ENCODE data around the gene BCAP31.
"Not testable (repeated sequence)": the region's sequence is repeated elsewhere in the genome, so short reads cannot be mapped to it uniquely, and the experiment has no call there.

The BCAP31 gene

DNA sequence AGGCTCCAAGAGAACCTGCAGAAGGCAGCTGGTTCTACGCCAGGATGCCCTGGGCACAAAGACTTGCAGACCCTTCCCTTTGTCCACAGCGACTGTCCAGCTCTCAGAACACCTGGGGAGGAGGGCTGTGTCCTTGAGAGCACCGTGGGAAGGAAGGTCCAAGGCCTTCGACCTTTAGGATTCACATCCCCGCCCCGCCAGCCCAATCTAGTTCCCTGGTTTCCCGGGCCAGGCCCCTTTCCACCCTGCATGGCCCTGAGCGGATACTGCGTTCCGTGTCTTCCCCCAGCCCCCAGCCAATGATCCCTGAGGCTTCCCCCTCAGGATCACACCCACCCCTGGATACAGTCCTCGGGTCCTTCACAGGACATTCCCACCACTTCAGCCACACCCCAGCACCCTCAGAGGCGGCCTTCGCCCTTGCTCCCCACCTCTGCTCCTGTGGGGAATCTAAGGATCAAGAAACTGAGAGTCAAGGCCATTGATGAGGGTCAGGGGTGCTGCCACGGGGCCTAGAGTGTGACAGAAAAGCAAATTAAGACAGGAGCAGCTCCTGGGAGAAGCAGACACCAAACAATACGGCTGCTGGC lies 9.6 kb upstream of the BCAP31 start:
- DNase-seq: no peak

DNA sequence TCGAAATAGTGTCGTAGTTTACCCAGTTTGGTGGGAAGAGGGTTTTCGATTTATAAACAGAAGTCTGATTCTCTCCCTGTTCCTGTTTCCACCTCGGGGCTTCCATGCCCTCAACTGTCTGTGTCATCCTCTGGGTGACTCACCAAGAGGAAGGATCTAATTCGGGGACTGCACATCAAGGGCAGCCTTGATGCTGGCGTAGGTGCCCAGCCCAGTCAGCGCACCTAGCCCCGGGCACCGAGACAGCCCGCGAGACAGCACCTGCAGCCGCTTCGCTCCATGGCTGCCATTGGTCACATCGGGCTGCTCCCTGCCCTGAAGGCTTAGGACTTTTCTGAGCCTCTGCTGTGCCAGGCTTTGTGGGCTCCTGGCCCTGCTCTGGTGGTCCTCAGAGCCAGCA lies 8.2 kb upstream of the BCAP31 start:
- DNase-seq: no peak

DNA sequence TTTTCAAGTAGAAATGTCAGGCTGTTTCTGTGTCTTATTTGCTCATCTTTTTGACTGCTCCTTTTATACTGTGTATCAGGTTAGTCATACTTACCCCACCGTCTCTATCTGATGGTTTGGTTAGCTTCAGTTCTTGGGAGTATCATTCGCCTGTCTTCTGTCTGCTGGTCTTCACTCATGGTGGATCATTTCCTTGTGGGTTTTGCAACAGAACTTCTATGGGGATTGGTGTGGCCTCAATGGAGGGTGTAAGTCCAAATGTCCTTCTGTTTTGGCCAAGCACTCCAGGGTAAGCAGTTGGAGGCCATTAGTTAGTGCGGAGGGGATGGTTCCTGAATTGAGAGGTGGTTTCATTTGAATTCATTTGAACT lies 7.6 kb upstream of the BCAP31 start:
- DNase-seq: no peak

DNA sequence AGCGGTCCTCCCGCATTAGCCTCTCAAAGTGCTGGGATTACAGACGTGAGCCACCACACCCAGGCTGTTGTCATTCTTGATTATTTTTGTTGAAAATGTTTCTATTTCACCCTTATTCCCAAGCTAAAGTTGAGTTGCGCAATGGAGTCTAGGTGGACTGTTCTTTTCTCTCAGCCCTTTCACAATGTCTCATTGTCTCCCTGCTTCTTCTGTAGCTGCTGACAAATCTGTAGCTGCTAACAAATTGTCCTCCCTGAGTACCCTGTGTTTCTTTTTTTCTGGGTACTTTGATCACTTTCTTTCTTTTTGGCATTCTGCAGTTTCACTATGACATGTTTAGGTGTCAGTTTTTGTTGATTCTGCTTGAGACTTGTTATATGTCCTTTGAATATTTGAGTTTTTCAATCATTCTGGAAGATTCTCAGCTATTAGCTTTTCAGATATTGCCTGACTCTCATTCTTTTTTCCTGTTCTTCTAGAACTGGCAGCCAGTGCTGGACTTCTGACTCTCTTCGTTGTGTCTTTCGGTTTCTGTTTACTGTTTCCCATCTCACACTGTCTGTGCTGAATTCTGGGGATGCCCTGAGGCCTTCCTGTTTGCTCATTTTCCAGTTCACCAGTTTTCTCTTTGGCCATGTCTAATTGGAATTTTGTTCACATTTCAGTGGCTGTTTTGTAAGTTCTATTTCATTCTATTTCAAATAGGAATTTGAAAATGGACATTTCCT lies 7.1 kb upstream of the BCAP31 start:
- no peak for DNase-seq

DNA sequence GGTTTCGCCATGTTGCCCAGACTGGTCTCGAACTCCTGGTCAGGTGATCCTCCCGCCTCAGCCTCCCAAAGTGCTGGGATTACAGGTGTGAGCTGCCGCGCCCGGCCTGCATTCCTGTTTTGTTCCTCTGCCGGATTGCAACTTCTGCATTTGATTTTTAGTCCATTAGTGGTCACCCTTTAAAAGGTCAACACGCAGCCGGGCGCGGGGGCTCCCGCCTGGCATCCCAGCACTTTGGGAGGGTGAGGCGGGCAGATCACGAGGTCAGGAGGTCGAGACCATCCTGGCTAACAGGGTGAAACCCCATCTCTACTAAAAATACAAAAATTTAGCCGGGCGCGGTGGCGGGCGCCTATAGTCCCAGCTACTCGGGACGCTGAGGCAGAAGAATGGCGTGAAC lies 5.9 kb upstream of the BCAP31 start:
- DNase-seq: not testable (repeated sequence)

DNA sequence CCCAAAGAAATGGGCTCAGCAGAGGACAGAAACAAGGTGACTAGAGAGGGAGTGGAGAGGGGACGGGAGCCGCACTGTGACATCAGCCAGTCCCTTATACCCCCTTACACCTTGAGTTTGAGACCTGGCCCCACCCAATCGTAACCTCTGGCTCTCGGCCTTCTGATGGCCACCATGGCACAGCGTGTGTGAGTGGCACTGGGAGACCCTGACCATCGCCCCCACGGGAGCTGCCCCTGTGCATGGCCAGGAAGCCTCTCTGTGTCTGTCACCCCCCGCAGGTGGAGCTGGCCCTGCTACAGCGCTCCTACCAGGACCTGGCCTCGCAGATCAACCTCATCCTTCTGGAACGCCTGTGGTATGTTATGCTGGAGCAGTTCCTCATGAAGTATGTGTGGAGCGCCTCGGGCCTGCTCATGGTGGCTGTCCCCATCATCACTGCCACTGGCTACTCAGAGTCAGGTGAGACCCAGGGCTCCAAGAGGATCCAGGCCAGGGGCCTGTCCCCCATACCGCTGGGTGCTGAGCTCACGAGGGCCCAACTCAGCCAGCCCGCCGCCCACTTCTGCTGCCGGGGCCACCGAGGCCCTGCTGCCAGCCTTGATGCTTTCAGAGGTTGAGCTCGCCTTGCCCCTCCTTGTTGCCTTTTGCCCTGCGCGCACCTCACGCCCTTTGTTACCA lies 4.9 kb upstream of the BCAP31 start:
- no peak for DNase-seq

DNA sequence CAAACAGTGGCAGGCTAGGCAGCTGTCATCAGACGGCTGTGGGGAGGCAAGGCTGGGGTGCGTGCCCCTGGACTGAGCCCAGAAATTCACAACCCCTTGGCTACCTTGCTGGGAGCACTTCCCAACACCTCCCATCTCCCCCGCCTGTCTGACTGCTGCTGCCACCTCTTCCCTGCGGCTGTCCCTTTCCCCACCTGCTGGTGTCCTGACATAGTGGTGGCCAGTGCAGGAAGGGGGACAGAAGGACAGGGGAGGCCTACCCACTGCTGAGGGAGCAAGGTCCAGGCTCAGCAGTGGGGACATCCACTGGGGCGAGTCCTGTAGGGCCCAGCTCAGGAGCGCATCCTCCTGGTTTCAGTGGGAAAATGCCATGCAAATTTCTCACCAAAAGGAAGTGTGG lies 3.9 kb upstream of the BCAP31 start:
- DNase-seq: no peak

DNA sequence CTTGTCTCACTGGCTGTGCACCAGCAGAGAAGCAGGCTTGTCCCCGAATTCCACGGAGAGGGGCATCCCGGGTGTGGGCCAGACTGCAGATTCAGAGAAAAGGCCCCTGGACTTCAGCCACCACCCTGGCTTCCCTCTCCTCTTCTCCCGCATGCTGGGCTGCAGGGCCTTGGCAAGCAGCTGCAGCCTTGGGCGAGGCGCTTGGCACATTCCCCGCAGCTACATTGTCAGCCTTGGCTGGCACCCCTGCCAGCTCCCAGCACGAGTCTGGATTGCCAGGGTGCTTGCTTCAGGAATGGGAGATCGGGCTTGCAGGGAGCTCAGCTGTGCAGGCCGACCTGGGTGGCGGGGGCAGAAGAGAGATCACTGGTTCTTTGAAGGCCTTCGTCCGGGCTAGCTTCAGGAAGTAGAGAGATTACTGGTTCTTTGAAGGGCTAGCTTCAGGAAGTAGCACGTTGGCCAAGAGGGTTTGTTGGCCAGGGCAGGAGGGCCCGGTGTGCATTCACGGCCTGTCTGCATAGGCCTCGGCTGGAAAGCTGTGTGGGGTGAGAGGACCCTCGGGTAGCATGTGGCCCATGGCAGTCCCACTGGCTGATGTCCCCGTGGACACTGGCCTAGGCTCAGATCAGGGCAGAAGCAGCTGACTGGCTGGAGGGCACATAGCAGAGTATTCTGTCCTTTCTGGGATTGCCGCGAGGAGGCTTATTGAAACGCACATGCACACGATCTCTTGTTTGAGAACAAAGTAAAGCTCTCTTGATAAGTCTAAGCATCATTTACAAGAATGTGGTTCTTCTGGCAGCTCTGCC lies 3.1 kb upstream of the BCAP31 start:
- no peak for DNase-seq

DNA sequence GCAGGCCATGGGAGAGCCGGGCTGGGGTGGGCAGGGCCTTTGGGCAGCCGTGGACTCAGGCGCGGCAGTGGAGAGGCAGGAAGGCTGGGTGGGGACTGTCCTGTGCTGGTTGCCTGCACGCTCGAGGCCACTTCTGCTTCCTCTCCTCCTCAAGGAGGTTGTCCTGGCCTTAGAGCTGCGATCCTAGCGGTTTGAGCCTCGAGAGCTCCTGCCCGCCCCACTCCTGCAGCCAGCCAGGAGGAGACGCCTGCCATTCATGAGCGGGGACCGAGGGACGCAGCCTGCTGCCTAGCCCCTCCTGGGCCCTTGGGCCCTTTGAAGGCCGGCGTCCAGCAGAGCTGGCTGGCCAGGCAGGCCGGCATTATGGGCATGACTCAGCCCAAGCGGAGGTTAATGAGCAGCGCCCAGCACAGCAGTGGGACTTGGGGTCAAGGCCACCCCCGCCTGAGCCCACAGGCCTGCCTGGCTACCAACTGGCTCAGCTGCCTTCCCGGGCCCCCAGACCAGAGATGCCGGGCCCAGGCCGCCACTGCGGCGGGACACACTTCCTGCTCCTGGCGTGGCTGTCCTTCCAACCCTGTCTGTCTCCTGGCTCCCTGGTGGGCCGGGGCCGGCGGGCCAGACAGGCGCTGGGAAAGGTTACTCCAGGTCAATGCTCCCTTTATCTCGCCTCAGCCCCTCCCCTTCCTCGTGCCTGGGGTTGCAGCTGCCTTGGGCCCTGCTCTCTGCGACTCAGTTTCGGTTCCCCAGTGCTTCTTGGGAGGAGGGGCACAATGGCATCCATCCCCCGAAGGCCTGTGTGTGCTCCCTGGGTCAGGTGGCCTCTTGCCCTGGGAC lies 2.3 kb upstream of the BCAP31 start:
- no peak for DNase-seq

DNA sequence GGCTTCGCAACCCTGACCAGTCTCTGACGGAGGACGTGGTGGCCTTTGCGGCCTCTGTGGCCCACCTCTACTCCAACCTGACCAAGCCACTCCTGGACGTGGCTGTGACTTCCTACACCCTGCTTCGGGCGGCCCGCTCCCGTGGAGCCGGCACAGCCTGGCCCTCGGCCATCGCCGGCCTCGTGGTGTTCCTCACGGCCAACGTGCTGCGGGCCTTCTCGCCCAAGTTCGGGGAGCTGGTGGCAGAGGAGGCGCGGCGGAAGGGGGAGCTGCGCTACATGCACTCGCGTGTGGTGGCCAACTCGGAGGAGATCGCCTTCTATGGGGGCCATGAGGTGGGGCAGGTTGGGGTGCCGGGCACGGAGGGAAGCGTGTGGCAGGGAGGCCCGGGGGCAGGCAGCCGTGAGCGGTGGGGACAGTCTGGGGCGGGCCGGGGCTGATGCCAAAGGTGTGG lies 1.7 kb upstream of the BCAP31 start:
- DNase-seq: no peak

DNA sequence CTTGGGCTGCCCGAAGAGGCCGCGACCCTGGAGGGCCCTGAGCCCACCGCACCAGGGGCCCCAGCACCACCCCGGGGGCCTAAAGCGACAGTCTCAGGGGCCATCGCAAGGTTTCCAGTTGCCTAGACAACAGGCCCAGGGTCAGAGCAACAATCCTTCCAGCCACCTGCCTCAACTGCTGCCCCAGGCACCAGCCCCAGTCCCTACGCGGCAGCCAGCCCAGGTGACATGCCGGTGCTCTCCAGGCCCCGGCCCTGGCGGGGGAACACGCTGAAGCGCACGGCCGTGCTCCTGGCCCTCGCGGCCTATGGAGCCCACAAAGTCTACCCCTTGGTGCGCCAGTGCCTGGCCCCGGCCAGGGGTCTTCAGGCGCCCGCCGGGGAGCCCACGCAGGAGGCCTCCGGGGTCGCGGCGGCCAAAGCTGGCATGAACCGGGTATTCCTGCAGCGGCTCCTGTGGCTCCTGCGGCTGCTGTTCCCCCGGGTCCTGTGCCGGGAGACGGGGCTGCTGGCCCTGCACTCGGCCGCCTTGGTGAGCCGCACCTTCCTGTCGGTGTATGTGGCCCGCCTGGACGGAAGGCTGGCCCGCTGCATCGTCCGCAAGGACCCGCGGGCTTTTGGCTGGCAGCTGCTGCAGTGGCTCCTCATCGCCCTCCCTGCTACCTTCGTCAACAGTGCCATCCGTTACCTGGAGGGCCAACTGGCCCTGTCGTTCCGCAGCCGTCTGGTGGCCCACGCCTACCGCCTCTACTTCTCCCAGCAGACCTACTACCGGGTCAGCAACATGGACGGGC lies 1.0 kb upstream of the BCAP31 start:
- no peak for DNase-seq

DNA sequence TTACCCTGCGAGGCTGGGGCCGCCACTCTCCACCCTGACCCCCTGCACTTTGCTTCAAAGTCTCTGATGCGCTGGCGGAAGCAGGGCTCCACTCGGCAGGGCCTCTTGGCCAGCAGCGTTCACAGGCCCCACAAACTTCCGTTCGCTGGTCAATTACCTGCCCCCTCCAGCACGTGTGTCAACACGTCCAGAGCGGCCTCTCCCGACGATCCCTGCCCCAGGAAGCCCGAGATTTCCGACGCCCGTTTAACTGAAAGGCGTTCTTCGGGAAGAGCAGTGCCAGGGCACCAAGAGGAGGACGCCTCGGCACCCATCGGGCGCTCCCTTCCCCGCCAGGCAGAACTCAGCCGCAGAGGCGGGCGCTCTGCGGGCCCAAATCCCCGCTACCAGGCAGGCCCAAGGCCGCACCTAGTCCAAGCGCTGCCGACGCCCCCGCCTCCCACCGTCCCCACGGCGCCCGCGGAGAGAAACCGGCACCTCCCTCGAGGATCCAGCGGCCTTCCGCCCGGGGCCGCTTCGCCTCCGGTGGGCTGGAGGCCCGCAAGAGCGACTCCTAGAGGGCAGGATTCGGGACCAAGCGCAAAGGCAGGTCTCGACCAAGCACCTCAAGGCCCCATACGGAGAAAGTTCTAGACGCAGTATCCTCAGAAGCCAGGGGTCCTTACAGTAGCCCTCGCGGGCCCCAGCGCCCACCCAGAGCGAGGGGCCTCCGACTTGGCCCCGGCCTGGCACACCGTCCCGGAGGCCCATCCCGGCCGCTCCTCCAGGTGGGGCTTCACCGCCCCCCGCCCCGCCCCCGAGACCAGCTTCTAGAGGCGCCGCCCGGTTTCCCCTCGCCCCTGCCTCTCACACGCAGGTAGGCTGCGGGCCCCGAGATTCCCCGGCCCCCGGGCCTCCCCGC lies 586 bp downstream of the BCAP31 start:
- DNase-seq: no peak

DNA sequence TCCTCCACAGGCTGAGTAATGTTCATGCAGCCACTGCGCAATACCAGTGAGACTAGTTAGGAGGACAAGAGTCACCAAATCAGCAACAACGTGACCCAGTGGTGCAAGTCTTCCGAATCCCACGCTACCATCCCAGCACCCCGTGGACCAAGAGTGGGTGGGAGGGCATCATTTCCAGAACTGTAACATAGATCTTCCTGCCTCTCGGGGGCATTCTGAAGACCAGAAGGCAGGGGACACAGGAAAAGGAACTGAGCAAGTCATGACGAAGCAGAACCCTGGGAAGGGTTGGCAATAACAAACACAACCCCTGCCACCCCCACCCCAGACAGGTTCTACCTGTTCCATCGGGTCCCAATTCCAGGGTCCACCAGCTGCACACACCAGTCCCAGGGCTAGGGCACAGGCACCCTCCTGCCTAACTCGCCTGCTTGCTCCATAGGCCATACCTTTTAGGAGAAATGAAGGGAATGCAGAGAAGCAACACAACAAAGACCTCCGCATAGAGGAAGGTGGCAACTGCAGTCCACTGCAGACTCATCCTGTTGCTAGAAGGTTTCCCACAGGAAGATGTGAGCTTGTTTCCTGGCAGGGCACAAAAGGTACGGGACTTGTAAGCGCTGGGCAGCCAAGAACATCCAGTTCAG lies 1.4 kb downstream of the BCAP31 start:
- no peak for DNase-seq

DNA sequence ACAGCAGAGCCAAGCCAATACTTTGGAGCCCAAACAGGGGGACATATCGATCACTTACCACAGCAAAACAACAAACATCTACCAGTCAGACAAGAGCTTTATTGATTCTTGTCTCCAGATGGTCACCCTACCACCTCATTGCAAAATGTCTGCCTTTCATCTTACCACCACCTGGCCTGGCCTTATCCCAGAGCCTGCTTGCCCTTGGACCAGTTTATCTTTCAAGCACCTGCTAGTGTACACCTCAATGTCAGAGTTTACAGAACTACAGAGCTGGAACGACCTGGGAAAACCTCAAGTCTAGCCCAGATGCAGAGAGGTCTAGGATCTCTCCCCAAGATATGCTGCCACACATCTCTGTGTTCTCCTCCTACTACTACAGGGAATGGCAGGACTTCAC lies 4.5 kb downstream of the BCAP31 start:
- DNase-seq: no peak

DNA sequence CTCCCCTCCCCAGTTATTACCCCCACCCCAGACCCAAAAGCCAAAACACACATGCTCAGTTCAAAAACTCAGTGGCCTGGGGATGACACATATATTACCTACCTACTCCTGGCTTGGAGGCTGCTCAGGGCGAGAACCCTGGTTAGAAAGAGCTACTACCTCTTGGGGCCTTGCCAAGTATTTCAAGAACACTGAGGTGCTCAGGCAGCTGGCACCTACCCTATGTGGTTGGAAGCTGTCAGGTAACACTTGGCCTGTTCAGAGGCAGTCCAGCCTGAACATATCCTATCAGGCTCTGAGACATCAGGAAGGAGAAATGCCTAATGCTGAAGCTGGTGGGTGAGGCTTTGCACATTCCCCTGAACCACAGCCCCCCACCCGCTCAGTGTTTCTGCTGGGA lies 4.9 kb downstream of the BCAP31 start:
- DNase-seq: no peak

DNA sequence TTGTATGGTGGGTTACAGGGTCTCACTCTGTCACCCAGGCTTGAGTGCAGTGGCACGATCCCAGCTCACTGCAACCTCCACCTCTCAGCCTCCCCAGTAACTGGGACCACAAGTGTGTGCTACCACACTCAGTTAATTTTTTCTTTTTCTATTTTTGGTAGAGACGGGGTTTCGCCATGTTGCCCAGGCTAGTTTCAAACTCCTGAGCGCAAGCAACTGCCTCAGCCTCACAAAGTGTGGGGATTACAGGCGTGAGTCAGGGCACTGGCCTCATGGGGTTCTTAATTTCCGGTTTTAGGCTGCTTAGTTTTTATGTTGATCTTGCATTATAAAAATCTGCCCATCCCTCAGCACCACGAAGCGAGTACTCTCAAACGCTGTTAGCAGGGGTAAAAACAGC lies 6.7 kb downstream of the BCAP31 start:
- DNase-seq: no peak

DNA sequence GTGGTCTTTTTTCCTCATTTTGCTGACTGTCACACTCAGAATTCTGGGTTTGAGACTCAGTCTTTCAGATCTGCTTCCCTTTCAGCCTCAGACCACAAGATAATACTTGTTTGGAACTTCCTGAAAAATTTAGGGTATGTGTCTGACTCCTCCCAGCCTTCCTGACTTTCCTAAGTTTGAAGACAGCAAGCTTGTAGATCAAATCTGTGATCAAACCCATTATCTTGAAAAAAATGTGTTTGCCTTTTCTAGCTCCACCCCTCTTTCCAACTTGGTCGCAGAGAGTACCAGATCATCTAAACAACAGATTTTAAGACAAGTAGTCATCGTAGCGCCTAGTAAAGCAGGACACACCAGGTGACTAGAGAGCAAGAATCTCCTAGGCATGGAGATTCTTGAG lies 9.9 kb downstream of the BCAP31 start:
- no peak for DNase-seq

DNA sequence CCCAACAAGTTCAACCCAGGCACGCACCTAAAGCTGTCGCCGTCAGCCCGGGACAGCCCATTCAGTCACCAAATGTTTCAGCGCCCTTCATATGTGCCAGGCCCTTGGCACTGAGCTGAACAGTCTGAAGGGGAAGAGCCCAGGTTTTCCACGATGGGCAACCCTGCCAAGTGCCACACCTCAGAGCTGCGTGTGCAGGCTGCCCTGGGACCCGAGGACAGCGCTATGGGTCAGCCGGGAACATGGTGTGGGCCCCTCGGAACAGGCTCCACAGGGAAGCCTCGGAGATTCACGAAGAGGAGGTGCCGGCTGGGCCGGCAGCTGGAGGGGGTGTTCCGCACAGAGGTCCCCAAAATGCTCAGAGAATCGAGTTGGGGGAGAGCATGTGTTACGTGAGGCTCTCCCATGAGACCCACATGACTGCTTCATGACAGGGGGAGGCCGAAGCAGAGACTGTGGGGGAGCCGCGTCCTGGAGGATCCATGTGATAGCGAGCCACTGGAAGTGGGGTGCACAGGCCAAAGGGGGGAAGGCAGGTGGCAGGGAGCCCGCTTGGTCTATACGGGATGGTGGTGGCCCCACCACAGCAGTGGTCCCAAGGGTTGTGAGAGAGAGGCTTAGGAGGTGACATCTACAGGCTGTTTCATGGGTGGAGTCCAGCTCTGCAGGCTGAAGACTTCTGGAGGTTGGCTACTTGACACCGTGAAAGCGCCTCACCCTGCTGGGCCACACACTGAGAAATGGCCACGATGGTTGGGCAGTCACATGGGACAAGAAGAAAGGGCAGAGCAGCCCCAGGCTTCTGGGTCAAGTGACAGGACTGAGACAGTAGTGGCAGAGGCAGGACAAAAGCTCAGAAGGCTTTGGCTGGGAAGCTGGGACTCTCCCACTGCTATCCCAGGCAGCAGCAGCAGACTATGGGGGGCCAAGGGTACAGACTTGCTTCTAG lies 14.2 kb downstream of the BCAP31 start:
- no peak for DNase-seq

DNA sequence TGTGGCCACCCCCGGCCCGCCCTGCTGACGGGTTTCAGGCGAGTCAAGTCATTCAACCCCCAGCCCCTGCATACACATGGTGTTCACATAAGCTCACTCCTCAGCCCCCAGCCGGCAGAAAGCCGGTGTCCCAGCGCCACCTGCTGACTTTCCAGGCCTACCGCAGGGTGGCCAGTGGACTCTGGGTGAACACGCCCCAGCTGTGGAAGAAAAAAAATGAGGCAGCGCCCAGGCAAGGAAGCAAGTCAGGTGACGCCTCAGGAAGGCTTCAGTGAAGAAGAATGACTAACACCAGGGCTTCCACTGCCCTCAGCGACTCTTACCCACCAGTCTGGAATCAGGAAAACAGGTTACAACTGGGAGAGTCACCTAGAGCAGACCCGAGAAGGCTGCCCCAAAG lies 15.8 kb downstream of the BCAP31 start:
- DNase-seq: no peak
